RWPE2 (cell line): ENCODE results near the gene SGMS1.

Source experiments
- ATAC-seq: fragments of 200-7000 bp; cut with Tn5 transposase; 3 replicates; pipeline ENCODE4 v1.9.1; 2021; ENCODE audit warnings: low read depth
- DNase-seq: peaks from one replicate; pipeline ENCODE4 v3.0.0-alpha.2; 2020; ENCODE audit warnings: low spot score
- H3K27ac ChIP-seq: fragments of 450-650 bp; 2 replicates; pipeline ENCODE4 v1.5.1; 2017; ENCODE audit warnings: mild to moderate bottlenecking; ENCODE audit not compliant: poor library complexity, severe bottlenecking
- H3K27me3 ChIP-seq: fragments of 250-450 bp; sonication (Bioruptor Pico); 2 replicates; pipeline ENCODE4 v1.5.1; 2021; ENCODE audit warnings: mild to moderate bottlenecking, moderate library complexity; ENCODE audit not compliant: insufficient read depth, poor library complexity, severe bottlenecking
- H3K36me3 ChIP-seq: fragments of 250-450 bp; sonication (Bioruptor Pico); 2 replicates; pipeline ENCODE4 v1.5.1; 2020; ENCODE audit warnings: low read depth, mild to moderate bottlenecking, moderate library complexity
- H3K4me1 ChIP-seq: fragments of 250-450 bp; sonication (Bioruptor Pico); 2 replicates; pipeline ENCODE4 v1.5.1; 2021; ENCODE audit warnings: mild to moderate bottlenecking, moderate library complexity; ENCODE audit not compliant: insufficient read depth, poor library complexity, severe bottlenecking
- H3K4me3 ChIP-seq: fragments of 250-450 bp; sonication (Bioruptor Pico); 2 replicates; pipeline ENCODE4 v1.5.1; 2021; ENCODE audit warnings: mild to moderate bottlenecking, moderate library complexity; ENCODE audit not compliant: severe bottlenecking
- H3K9me3 ChIP-seq: fragments of 250-450 bp; sonication (Bioruptor Pico); 2 replicates; pipeline ENCODE4 v1.5.1; 2021; ENCODE audit warnings: mild to moderate bottlenecking, moderate library complexity; ENCODE audit not compliant: severe bottlenecking
- CTCF ChIP-seq: fragments of 450-650 bp; IDR thresholded peaks from one replicate; pipeline ENCODE4 v1.5.1; 2017; ENCODE audit warnings: mild to moderate bottlenecking, moderate library complexity; ENCODE audit not compliant: poor library complexity, severe bottlenecking

SGMS1 gene

DNA sequence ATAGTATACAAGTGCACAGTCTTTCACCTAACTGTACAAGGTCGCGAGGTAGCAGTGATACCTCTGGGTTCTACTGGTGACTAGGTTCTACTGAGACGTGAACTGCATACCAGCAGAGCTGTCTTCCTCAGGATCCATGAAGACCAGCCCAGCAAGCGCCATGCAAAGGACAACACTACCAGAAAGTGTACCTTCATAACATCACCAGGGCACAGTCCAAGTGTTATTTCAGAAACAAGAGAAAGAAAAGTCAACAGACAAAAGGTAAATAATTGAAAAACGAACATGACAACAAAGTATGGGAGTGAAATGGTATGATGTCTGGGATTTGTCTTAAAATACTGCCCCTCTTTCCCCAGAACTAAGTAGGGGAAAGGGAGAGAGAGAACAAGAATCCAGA lies 231.3 kb downstream of the SGMS1 start:
- ATAC-seq (no peak), DNase-seq (no peak)
- H3K27ac ChIP-seq = peak overlapping the region; percentile 75
- no peak overlapping the region for H3K4me3 ChIP-seq
- no peaks in the 10 kb centered on the region for H3K36me3 ChIP-seq
- no peaks in the 10 kb centered on the region for H3K9me3 ChIP-seq
- H3K4me1 ChIP-seq = peaks cover 50% of the 10 kb centered on the region
- H3K27me3 ChIP-seq = no peaks in the 10 kb centered on the region
- no peak for TF ChIP-seq CTCF

DNA sequence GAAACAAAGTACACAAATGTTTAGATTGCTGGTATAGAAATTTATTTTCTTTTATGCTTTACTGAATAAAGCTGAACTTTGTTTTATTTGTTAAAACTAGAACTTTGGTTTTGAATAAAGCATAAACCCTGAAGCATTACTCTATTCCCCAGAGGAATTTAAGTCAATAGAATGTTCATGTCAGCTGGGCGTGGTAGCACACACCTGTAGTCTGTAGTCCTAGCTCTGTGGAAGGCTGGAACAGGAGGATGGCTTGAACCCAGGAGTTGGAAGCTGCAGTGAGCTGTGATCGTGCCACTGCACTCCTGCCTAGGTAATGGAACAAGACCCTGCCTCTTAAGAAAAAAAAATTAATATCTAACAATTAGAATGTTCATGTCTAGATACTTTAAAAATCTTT lies 233.5 kb downstream of the SGMS1 start:
- no peak overlapping the region for H3K4me3 ChIP-seq

GRCh38 chr10:50388181-50388580 lies 235.6 kb downstream of the SGMS1 start:
- Histone ChIP-seq H3K4me1 (peaks cover 9% of the 10 kb centered on the region), H3K27me3 (no peaks in the 10 kb centered on the region), H3K9me3 (no peaks in the 10 kb centered on the region)

More for the DNA sequence above, 233.5 kb downstream of the SGMS1 start:
- Histone ChIP-seq H3K4me1 (peaks cover 28% of the 10 kb centered on the region), H3K27me3 (no peaks in the 10 kb centered on the region), H3K9me3 (no peaks in the 10 kb centered on the region), H3K36me3 (no peaks in the 10 kb centered on the region), H3K27ac (no peak overlapping the region)
- no peak for ATAC-seq
- DNase-seq = no peak
- no peak for TF ChIP-seq CTCF

DNA sequence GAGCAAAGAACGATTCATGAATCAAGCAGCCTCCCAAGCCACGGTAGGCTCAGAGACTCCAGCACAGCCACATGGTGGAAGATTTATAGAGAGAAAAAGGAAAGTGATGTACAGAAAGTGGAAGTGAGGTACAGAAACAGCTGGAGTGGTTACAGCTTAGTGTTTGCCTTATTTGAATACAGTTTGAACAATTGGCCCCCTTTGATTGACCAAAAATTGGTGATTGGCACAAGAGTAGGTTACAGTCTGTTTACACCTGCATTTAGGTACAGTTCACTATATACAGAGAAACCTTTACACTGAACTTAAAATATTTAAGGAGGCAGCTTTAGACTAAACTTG lies 236.1 kb downstream of the SGMS1 start:
- Histone ChIP-seq H3K36me3 (no peaks in the 10 kb centered on the region), H3K27me3 (no peaks in the 10 kb centered on the region), H3K27ac (no peak overlapping the region), H3K9me3 (no peaks in the 10 kb centered on the region), H3K4me3 (no peak overlapping the region), H3K4me1 (peaks cover 10% of the 10 kb centered on the region)
- no peak for ATAC-seq
- no peak for DNase-seq
- TF ChIP-seq CTCF = no peak

More at GRCh38 chr10:50388181-50388580, 235.6 kb downstream of the SGMS1 start:
- ATAC-seq (no peak), DNase-seq (no peak)
- H3K4me3 ChIP-seq = no peak overlapping the region
- no peaks in the 10 kb centered on the region for H3K36me3 ChIP-seq
- TF ChIP-seq CTCF = no peak
- no peak overlapping the region for H3K27ac ChIP-seq

- Histone ChIP-seq H3K27me3 (no peaks in the 10 kb centered on the region), H3K4me1 (peaks cover 10% of the 10 kb centered on the region), H3K9me3 (no peaks in the 10 kb centered on the region), H3K4me3 (no peak overlapping the region), H3K36me3 (no peaks in the 10 kb centered on the region), H3K27ac (no peak overlapping the region)
- no peak for DNase-seq
- ATAC-seq = no peak
- no peak for TF ChIP-seq CTCF
Observed at GRCh38 chr10:50387007-50387731, 236.6 kb downstream of the SGMS1 start.
